GM12878 (cell line): ENCODE data around the gene TCERG1L. TPM values are rescaled to one million over a fixed set of nuclear protein-coding genes. Genes with fewer than 3 reads are reported as not detected.

ENCODE experiments used
- ATAC-seq: fragments of 200-7000 bp; cut with Tn5 transposase; 3 replicates; pipeline ENCODE4 v1.9.1; 2020; ENCODE audit warnings: mild to moderate bottlenecking, moderate library complexity
- BruUV-seq: library from RNA; stranded (reverse); fragments of 400-500 nt; replicated peaks from 2 replicates; lab custom pipeline; 2021; lab: Mats Ljungman, UMichigan
- CTCF ChIA-PET: fragments of 300-600 bp; sonication (Branson Sonifier 250); formaldehyde crosslinking; extraction: SDS; loops from one replicate; lab custom pipeline; 2021; ENCODE audit warnings: inconsistent platforms; lab: Yijun Ruan, JAX
- POLR2A ChIA-PET: fragments of 350-600 bp; formaldehyde crosslinking; extraction: SDS; loops from one replicate; lab custom pipeline; 2021; ENCODE audit warnings: inconsistent platforms; lab: Charles Lee
- RAD21 ChIA-PET: fragments of 300-600 bp; sonication (Branson Sonifier 250); formaldehyde crosslinking; loops from one replicate; lab custom pipeline; 2023; ENCODE audit warnings: antibody characterized with exemption; ENCODE audit not compliant: unreplicated experiment; lab: Charles Lee
- SMC1A ChIA-PET: fragments of 300-600 bp; sonication (Branson Sonifier 250); formaldehyde crosslinking; loops from one replicate; lab custom pipeline; 2023; ENCODE audit not compliant: unreplicated experiment, uncharacterized antibody; lab: Charles Lee
- DNase-seq: peaks from one replicate; pipeline ENCODE4 v3.0.0-alpha.2; 2011; ENCODE audit warnings: low read depth, low spot score
- FAIRE-seq: peaks from 3 replicates; lab custom pipeline; 2011; peaks lifted over from hg19 to GRCh38; lab: Jason Lieb, UNC
- H2AFZ ChIP-seq: 2 replicates; pipeline ENCODE4 v1.6.0; 2011; ENCODE audit warnings: low read depth, low read length, control low read depth; ENCODE audit not compliant: control insufficient read depth
- H3K27ac ChIP-seq: 2 replicates; pipeline ENCODE4 v1.5.1; 2011; ENCODE audit warnings: control low read depth; ENCODE audit not compliant: control insufficient read depth, insufficient read depth
- H3K27me3 ChIP-seq, 2 experiments: replicated peaks in 1 of 2; 2 replicates each; pipeline versions ENCODE4 v1.6.0 to v1.6.1; 2011; ENCODE audit warnings: low read length in 1 of 2; ENCODE audit not compliant: control insufficient read depth in 2 of 2, insufficient read depth in 2 of 2
- H3K36me3 ChIP-seq, 2 experiments: 2 replicates each; pipeline ENCODE4 v1.5.1; 2011; ENCODE audit warnings: low read length in 1 of 2; ENCODE audit not compliant: control insufficient read depth in 2 of 2, insufficient read depth in 2 of 2
- H3K4me1 ChIP-seq: 2 replicates; pipeline ENCODE4 v1.6.1; 2011; ENCODE audit warnings: mild to moderate bottlenecking, low read length, moderate library complexity, mixed read lengths; ENCODE audit not compliant: control insufficient read depth, insufficient read depth
- H3K4me2 ChIP-seq: 2 replicates; pipeline ENCODE4 v1.6.0; 2011; ENCODE audit warnings: control low read depth; ENCODE audit not compliant: control insufficient read depth, insufficient read depth
- H3K4me3 ChIP-seq: fragments of 200-600 bp; sonication (generic); 2 replicates; pipeline ENCODE4 v1.5.1; 2016
- H3K79me2 ChIP-seq: 2 replicates; pipeline ENCODE4 v1.6.0; 2011; ENCODE audit warnings: low read length; ENCODE audit not compliant: control insufficient read depth, insufficient read depth
- H3K9ac ChIP-seq: 2 replicates; pipeline ENCODE4 v1.8.0; 2011; ENCODE audit warnings: low read length, control low read depth, mixed read lengths; ENCODE audit not compliant: control insufficient read depth, insufficient read depth
- H3K9me3 ChIP-seq: replicated peaks from 3 replicates; pipeline ENCODE4 v1.5.1; 2011; ENCODE audit warnings: mild to moderate bottlenecking, low read length; ENCODE audit not compliant: control insufficient read depth, insufficient read depth
- H4K20me1 ChIP-seq: 2 replicates; pipeline ENCODE4 v1.6.0; 2011; ENCODE audit not compliant: control insufficient read depth, insufficient read depth
- BHLHE40 ChIP-seq, 2 experiments: fragments of 450-650 bp in 1 of 2; IDR thresholded peaks; 2 replicates each; pipeline ENCODE4 v1.6.1; 2011 to 2017; ENCODE audit warnings: low read depth in 2 of 2, borderline replicate concordance in 1 of 2, improper control_type of control experiment in 1 of 2, low read length in 1 of 2, mild to moderate bottlenecking in 1 of 2
- CREM ChIP-seq: IDR thresholded peaks from 2 replicates; pipeline ENCODE4 v1.6.1; 2014; ENCODE audit warnings: antibody characterized with exemption, low read depth
- E4F1 ChIP-seq: fragments of 450-650 bp; IDR thresholded peaks from 2 replicates; pipeline ENCODE4 v1.6.1; 2018; ENCODE audit warnings: borderline replicate concordance, mild to moderate bottlenecking; ENCODE audit not compliant: partially characterized antibody
- EGR1 ChIP-seq, 2 experiments: IDR thresholded peaks; 1 replicate in 1 of 2; 2 replicates in 1 of 2; pipeline ENCODE4 v1.6.1; 2011 to 2012; ENCODE audit warnings: low read depth in 2 of 2, low read length in 2 of 2, borderline replicate concordance in 1 of 2, mild to moderate bottlenecking in 1 of 2, moderate library complexity in 1 of 2
- HCFC1 ChIP-seq: fragments of 150-350 bp; IDR thresholded peaks from 2 replicates; pipeline ENCODE4 v1.6.1; 2014; ENCODE audit warnings: low read length
- MEF2B ChIP-seq: fragments of 450-650 bp; IDR thresholded peaks from 2 replicates; pipeline ENCODE4 v1.6.1; 2018; ENCODE audit warnings: mild to moderate bottlenecking, moderate library complexity; ENCODE audit not compliant: partially characterized antibody, poor library complexity, severe bottlenecking
- MYB ChIP-seq: fragments of 150-350 bp; IDR thresholded peaks from 2 replicates; pipeline ENCODE4 v1.6.1; 2014; ENCODE audit warnings: mild to moderate bottlenecking, low read depth, low read length, borderline replicate concordance
- NKRF ChIP-seq: fragments of 450-650 bp; conservative IDR thresholded peaks from 2 replicates; pipeline ENCODE4 v1.6.1; 2017; ENCODE audit warnings: mild to moderate bottlenecking, moderate library complexity
- SMARCA5 ChIP-seq: fragments of 450-650 bp; IDR thresholded peaks from 2 replicates; pipeline ENCODE4 v1.6.1; 2017; ENCODE audit warnings: mild to moderate bottlenecking
- SMC3 ChIP-seq: IDR thresholded peaks from 2 replicates; pipeline ENCODE4 v1.6.1; 2011; ENCODE audit warnings: low read length, improper control_type of control experiment, borderline replicate concordance
- SP1 ChIP-seq: IDR thresholded peaks from one replicate; pipeline ENCODE4 v1.6.1; 2011; ENCODE audit warnings: low read depth, low read length
- STAT1 ChIP-seq: fragments of 450-650 bp; conservative IDR thresholded peaks from 2 replicates; pipeline ENCODE4 v1.6.1; 2014; ENCODE audit warnings: antibody characterized with exemption, mild to moderate bottlenecking
- TCF7 ChIP-seq: IDR thresholded peaks from 2 replicates; pipeline ENCODE4 v1.6.1; 2014; ENCODE audit warnings: antibody characterized with exemption, borderline replicate concordance
- ZNF687 ChIP-seq: fragments of 450-650 bp; IDR thresholded peaks from 2 replicates; pipeline ENCODE4 v1.6.1; 2017; ENCODE audit warnings: mild to moderate bottlenecking, moderate library complexity
- WGBS: methylation state at CpG from one replicate; pipeline ENCODE4 v1.1.6; 2016; ENCODE audit warnings: low lambda C conversion rate; ENCODE audit not compliant: insufficient replicate concordance, insufficient coverage; ENCODE audit errors: missing lambda C conversion rate; 5-methylcytosine and 5-hydroxymethylcytosine counted together
- in situ Hi-C: fragments of 300-500 bp; cut with MboI; formaldehyde crosslinking; loops from 9 replicates; pipeline ENCODE4 v1.14.3; 2018; ENCODE audit warnings: mixed read lengths
- intact Hi-C: fragments of 100-400 bp; cut with micrococcal nuclease; formaldehyde crosslinking; loops from one replicate; pipeline ENCODE4 v1.14.2; 2022; ENCODE audit not compliant: unreplicated experiment
- polyA plus RNA-seq, 11 experiments: library from polyadenylated mRNA; depleted of rRNA in 4 of 11; unstranded in 6 of 11; stranded (reverse) in 5 of 11; fragments of >200 nt; fragmentation: Nextera tagmentation in 4 of 11; fragmentation: Illumina TruSeq in 1 of 11; extraction: Ambion mirVana in 4 of 11; extraction: Trizol in 1 of 11; gene quantifications; 1 replicate in 1 of 11; 2 replicates in 10 of 11; pipeline versions ENCODE4 v1.2.1 to v1.2.3, GENCODE V29; 2011 to 2016; ENCODE audit warnings: inconsistent platforms in 2 of 11, missing spikeins in 2 of 11, low read depth in 1 of 11
- total RNA-seq, 4 experiments: library from RNA; depleted of rRNA in 3 of 4; stranded (reverse); fragments of >200 nt in 3 of 4; fragmentation: Illumina TruSeq in 1 of 4; extraction: Trizol in 1 of 4; gene quantifications; 2 replicates each; pipeline versions ENCODE4 v1.2.1 to v1.2.3, GENCODE V29; 2013 to 2021

The TCERG1L gene
- total and polyA plus RNA-seq, 10 of the 15 experiments (the other 5 are each of a cell fraction or from before 2014, with no cell fraction given), result not detected

- Histone ChIP-seq H3K4me1 (no peaks in the 10 kb centered on the region), H3K79me2 (no peaks in the 10 kb centered on the region), H3K4me2 (no peak overlapping the region), H3K36me3 (no peaks in the 10 kb centered on the region), H3K4me3 (no peak overlapping the region), H3K9me3 (no peaks in the 10 kb centered on the region; the same call in 2 of the 3 replicates), H2AFZ (no peak overlapping the region), H3K27ac (no peak overlapping the region), H3K9ac (no peak overlapping the region), H4K20me1 (no peaks in the 10 kb centered on the region), H3K27me3 (no peaks in the 10 kb centered on the region)
- no peak for TF ChIP-seq TCF7
- no peak for TF ChIP-seq MEF2B
- TF ChIP-seq E4F1, result no peak
- no peak for TF ChIP-seq MYB
- TF ChIP-seq CREM, result no peak
- no peak for TF ChIP-seq NKRF
- no peak for TF ChIP-seq SMC3
- no peak for TF ChIP-seq HCFC1
- TF ChIP-seq BHLHE40 (IDR thresholded peaks at IDR 0.05; ENCODE audit: borderline replicate concordance in 1 of 2, low read depth in 2 of 2, low read length in 1 of 2), result no peak
- TF ChIP-seq SP1, result no peak
- no peak for TF ChIP-seq EGR1 (IDR thresholded peaks at IDR 0.05; ENCODE audit: borderline replicate concordance in 1 of 2, low read depth in 2 of 2, low read length in 2 of 2)
- no peak for TF ChIP-seq ZNF687
- no peak for TF ChIP-seq STAT1
- no peak for TF ChIP-seq SMARCA5
- no peak for FAIRE-seq
- 56% methylated on average over 8 of the region's 8 CpGs for WGBS
- no peak for DNase-seq
- CTCF ChIA-PET, result no interaction called here
- no peak for ATAC-seq
- SMC1A ChIA-PET, result no interaction called here
- intact Hi-C loops, result no loop called here
- RAD21 ChIA-PET, result no interaction called here
- BruUV-seq, result no TSS peak
- POLR2A ChIA-PET, result no interaction called here
- in situ Hi-C loops, result no loop called here
Measured at GRCh38 chr10:131161087-131161486, 150.4 kb downstream of the TCERG1L start.
